HG03342 (cell line): ENCODE results near the gene MEFV.
"Not testable (repeated sequence)": the region's sequence is repeated elsewhere in the genome, so short reads cannot be mapped to it uniquely, and the experiment has no call there.

ENCODE experiments used
- ATAC-seq: cut with Tn5 transposase; IDR thresholded peaks from one replicate; pipeline ENCODE4 v1.9.1; 2021; ENCODE audit warnings: mild to moderate bottlenecking, moderate library complexity; ENCODE audit not compliant: unreplicated experiment

MEFV gene

DNA sequence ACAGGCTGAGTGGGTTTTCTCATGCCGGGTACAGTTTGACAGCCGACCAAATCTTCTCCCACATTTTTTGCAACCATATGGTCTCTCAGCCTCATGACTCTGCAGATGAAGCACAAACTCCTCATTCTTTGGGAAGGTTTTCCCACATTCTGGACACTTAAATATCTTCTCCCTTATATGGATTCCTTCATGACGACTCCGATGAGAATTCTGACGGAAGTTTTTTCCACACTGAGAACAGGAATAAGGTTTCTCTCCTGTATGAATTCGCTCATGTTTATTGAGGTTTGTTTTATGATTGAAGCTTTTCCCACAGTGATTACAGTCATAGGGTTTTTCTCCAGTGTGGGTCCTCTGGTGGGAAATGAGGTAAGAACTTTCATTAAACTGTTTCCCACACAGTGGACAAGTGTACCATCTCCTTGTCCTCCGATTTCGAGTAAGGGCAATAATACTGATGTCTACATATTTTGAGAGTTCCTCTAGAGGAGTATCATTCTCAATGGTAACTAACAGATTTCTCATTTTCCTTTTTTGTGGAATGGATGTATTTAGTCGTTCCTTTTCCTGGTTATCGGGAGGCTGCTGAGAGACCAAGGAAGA, 32.4 kb downstream of the MEFV start:
- no peak for ATAC-seq

DNA sequence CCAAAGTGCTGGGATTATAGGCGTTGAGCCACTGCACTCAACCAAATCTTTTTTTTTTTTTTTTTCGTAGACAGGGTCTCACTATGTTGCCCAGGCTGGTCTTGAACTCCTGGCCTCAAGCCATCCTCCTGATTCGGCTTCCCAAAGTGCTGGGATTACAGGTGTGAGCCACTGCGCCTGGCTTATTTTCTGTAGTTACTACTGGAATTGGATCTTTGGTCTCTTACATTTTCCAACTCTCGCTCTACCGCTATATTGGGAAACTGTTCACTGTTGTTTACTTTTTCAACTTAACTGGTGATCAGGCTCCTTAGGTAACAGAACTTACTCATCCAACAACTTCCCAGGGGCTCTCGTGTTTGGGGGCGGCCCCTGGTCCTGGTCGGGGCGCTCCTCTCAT, 35.6 kb downstream of the MEFV start:
- no peak for ATAC-seq

DNA sequence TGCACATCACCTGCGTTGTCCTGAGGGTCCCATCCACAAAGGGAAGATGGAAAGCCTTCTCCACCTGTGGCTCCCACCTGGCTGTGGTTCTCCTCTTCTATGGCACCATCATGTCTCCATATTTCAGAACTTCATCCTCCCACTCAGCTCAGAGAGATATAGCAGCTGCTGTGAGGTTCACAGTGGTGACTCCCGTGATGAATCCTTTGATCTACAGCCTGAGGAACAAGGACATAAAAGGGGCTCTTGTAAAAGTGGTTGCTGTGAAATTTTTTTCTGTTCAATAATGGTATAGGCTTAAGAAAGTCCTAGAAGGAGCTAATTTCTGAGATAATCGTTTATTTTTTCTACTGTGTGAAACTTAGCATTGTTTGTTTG, 40.2 kb downstream of the MEFV start:
- ATAC-seq: no peak

DNA sequence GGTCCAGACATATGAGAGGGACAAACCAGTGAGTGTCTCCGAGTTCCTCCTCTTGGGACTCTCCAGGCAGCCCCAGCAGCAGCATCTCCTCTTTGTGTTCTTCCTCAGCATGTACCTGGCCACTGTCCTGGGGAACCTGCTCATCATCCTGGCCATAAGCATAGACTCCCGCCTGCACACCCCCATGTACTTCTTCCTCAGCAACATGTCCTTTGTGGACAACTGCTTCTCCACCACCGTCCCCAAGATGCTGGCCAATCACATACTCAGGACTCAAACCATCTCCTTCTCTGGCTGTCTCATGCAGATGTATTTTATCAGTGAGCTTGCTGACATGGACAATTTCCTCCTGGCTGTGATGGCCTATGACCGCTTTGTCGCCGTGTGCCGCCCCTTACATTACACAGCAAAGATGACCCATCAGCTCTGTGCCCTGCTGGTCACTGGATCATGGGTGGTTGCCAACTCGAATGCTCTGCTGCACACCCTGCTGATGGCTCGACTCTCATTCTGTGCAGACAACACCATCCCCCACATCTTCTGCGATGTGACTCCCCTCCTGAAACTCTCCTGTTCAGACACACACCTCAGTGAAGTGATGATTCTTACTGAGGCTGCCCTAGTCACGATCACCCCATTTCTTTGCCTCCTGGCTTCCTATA, 40.7 kb downstream of the MEFV start:
- no peak for ATAC-seq

DNA sequence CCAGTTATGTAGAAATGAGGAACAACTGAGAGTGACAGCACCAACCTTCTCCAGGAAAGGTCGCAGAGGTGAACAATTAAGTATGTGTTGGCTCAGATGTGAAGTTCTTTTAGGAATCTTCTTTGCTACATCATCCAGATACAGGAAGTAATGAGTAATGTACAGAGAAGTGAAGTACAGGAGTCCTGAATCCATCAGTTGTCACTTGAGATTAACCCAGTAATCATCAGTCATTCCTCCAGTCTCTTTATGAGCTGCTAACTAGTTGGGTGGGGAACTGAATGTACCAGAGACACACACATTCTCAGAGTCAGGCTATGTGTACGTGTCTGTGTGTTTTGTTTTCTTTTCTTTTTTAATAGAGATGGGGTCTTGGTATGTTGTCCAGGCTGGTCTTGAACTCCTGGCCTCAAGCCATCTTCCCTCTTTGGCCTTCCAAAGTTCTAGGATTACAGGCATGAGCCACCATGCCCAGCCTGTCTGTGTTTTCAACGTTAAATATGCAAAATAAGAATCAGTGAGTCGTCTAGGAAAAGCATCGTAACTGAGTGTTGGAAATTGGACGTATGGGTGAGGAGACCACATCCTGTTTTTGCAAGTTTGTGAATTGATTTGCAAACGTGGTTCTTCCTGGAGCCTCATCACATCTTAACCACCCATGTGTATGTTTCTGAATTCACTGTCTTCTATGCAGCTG, 41.4 kb downstream of the MEFV start:
- ATAC-seq: no peak

DNA sequence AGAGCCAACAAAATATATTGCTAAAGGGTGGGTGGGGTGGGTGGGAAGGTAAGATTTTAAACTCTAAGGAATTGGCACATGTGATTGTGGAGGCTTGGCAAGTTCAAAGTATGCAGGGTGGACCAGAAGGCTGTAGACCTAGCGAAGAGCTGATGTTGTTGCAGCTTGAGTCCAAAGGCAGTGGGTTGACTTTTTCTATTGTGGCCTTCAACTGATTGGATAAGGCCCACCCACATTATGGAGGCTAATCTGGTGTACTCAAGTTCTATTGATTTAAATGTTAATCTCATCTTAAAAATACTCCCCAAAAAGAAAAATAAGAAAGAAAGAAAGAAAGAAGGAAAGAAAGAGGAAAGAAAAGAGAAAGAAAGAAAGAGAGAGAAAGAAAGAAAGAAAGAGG, 43.9 kb downstream of the MEFV start:
- no peak for ATAC-seq

DNA sequence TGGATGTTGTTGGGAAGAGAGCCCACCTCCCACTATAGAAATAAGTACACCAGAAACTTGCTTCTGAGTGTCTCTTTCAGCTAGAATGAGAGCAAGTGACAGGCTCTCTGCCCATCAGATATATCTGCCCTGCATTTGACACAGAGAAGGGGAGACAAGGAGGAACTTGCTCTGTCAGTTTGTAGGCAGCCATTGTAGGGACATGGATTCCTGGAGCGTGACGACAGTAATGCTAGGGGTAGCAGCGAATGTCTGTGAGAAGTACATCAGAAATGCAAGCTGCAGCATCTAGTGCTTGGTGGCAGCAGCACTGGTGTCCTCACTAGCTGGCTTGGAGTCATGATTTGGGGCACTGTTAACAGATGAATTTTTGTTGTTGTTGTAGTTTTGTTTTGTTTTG, 44.4 kb downstream of the MEFV start:
- ATAC-seq: no peak

DNA sequence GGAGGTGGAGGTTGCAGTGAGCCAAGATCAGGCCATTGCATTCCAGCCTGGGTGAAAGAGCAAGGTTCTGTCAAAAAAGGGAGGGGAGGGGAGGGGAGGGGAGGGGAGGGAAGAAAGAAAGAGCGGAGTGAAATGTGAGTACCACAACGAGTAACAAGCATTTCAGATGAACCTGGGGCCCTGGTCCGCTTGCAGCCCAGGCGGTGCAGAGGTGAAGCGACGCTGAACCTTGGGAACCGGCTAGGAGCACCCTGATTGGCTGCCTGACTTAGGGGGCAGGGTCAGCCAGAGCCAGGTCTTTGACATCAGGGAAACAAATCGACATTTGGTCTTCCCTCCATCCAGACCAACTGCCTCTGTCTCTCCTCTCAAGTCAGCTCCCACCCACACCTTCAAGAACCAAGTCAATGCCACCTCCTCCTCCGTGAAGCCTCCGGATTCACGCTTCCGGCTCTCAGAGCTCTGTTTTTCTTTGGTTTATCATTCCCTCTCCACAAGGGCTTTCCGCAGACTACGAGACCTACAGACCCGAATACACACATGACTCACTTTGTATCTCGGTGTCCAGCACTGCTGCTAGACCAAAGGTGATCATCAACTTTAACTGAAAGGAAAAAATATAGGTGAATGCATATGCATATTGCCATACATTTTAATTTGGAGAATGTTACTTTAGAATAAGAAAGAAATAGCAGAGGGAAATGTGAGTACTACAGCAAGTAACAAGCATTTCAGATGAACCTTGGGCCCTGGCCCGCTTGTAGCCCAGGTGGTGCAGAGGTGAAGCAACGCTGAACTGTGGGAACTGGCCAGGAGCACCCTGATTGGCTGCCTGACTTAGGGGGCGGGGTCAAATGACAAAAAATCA, 49.1 kb downstream of the MEFV start:
- ATAC-seq: no peak

DNA sequence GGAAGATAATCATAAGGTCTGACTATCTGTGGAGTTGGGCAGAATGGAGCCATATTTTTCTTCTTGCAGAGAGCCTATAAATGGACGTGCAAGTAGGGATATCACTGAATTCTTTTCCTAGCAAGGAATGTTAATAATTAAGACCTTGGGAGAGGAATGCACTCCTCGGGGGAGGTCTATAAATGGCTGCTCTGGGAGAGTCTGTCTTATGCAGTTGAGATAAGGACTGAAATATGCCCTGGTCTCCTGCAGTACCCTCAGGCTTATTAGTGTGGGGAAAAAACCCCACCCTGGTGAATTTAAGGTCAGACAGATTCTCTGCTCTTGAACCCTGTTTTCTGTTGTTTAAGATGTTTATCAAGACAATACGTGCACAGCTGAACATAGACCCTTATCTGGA, 50.5 kb downstream of the MEFV start:
- not testable (repeated sequence) for ATAC-seq

DNA sequence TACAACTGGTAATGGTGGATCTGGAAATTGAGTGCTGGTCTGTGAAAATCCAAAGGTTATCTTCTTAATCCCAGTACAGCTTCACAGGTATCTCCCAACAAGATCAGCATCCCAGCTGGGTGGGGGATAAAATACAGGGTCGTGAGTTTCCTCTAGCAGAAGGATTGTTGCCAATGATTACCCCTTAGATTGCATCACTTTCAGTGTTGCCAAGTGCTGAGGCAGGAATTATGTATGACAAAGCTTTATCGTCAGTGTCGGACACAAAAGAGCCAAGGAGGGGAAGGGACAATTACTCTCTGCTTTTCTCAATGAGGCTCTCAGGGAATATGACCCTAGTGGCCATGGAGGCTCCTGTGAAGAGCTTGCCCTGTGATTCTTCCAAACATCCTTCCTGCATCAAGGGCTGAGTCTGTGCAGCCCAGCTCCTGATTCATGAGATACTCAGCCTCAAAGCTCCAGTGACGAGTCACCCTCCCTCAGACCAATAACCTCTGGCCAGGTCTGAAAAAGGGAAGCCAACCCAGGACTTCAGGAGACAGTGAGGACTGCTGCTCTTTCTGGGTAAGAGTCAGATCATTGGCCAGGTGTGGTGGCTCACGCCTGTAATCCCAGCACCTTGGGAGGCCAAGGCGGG, 53.4 kb downstream of the MEFV start:
- ATAC-seq: no peak

DNA sequence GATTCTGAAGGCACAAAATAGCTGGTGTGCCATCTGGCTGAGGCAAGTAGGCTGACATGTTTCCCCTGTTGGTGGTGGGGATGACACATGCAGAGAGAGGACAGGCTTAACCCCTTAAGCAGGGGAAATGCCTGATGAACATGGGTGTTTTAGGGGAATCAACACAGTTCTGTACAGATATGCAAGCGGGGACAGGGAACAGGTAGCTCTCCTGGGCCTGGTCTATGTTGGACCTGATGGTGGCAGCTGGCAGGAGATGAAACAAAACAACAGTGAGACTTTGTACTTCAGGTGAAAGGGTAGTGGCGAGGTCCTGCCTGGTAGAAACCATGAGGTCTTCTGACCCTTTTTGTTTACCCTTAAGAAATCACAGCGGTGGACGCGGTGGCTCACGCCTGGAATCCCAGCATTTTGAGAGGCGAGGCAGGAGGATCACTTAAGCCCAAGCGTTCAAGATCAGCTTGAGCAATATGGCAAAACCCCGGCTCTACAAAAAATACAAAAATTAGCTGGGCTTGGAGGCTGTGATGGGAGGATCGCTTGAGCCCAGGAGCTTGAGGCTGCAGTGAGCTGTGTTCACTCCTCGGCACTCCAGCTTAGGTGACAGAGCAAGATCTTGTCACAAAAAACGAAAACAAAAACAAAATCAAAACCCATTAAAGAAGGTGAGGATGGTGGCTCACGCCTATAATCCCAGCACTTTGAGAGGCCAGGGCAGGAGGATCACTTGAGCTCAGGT, 57.9 kb downstream of the MEFV start:
- ATAC-seq: no peak

DNA sequence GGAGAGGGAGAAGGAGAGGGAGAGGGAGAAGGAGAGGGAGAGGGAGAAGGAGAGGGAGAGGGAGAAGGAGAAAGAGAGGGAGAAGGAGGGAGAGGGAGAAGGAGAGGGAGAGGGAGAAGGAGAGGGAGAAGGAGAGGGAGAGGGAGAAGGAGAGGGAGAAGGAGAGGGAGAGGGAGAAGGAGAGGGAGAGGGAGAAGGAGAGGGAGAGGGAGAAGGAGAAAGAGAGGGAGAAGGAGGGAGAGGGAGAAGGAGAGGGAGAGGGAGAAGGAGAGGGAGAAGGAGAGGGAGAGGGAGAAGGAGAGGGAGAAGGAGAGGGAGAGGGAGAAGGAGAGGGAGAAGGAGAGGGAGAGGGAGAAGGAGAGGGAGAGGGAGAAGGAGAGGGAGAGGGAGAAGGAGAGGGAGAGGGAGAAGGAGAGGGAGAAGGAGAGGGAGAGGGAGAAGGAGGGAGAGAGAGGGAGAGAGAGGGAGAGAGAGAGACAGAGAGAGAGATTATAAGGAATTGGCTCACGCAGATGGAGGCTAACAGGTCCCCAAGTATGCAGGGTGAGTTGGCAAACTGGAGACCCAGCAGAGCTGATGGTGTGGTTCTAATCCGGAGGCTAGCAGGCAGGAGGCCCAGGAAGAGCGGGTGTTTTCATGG, 58.6 kb downstream of the MEFV start:
- not testable (repeated sequence) for ATAC-seq

DNA sequence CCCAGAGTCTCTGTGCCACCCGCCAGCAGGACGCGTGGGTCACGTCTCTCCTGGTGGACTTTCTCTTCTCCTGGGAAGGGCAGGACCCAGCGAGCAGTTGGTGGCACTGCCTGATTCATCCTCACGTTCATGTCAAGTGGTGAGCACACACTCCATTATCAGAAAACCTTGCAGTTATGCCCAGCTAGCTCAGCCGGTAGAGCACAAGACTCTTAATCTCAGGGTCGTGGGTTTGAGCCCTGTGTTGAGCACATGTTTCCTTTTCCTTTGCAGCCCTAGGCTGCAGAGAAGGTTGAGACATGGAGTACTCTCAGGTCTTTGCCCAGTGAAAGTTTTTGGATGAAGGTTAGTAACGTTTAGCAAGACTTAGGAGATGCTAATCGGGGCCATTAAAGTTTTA, 60.5 kb downstream of the MEFV start:
- no peak for ATAC-seq

DNA sequence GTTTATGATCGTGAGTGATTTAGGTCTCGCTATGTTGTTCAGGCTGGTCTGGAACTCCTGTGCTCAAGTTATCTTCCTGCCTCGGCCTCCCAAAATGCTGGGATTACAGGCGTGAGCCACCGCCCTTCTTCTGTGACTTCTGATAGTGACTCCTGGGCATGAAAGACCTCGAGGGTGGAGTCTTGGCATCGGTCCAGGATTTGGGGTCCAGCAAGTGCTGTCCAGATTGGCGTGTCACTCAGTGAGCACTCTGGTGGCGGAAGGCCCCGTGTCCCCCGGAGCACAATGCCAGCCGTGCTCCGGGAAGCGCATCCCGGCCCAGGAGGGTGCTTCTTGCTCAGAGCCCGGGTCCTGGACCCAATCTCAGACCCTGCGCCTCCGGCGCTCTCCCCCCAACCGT, 61.6 kb downstream of the MEFV start:
- ATAC-seq: no peak

DNA sequence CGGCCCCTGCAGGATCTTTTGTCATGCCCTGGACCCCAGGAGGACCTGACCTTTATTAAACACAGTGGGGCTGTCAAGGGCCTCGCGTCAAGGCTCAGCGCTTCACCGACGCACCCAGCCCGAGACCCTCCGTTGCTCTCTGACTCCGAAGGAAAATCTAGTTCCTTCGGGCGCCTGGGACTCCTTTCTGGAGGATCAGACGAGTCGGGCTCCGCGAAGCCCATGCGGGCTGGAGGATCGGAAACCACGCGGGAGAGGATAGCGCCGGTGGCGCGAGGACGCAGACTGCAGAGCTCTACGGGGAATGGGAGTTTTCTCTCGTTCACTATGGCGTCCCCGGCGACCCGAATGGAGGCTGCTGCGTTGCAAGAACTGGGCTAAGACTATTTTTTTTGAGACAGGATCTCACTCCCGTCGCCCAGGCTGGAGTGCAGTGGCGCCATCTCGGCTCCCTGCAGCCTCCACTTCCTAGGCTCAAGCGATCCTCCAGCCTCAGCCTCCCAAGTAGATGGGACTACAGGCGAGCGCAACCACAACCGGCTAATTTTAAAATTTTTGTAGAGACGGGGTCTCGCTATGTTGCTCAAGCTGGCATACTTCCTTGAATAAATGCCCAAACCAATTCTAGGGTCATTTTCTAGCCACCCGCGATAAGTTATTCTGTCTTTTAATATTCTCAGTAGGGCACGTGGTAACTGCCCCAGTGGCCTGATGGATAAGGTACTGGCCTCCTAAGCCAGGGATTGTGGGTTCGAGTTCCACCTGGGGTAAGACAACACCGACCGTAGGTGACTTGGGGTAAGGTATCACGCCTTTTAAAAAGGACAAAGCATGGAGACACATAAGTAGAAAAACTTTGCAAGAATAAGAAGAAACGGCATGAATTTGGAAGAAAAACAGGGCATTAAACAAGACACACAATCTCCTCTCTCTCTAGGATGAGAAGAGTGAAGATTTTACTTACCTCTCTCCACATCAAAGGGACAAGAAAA, 62.9 kb downstream of the MEFV start:
- ATAC-seq: no peak

DNA sequence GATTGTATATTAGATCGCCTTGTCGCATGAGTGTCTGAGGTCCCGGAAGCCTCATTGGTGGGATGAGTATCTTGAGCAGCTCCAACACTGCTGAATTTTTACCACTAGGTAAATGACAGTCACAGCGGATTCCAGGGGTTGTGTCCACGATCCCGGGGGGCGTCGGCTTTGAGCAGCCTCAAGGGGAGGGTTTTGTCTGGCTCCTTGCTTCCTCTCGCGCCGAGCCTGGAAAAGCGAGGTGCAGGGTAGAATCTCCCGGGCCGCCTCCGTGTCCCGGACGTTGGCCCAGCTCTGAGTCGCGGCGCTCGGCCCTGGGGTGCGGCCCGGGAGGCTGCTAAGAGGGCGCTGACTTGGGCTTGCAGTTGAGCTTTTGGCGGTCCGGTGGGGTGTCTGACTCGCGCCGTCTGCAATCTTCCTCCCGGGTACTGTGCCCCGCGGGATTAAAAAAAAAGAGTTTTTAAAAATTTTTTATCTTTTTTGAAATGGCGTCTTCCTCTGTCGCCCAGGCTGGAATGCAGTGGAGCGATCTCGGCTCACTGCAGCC, 63.9 kb downstream of the MEFV start:
- ATAC-seq: no peak
